H1 (cell line): ENCODE data around the gene REPIN1. TPM values are rescaled to one million over a fixed set of nuclear protein-coding genes. Genes with fewer than 3 reads are reported as not detected.

Experiments
- CTCF ChIA-PET: fragments of 300-600 bp; sonication (Branson Sonifier 250); formaldehyde crosslinking; loops from one replicate; lab custom pipeline; 2021; ENCODE audit not compliant: partially characterized antibody; lab: Charles Lee
- POLR2A ChIA-PET: fragments of 300-600 bp; sonication (Branson Sonifier 250); formaldehyde crosslinking; loops from one replicate; lab custom pipeline; 2021; ENCODE audit warnings: inconsistent platforms; ENCODE audit not compliant: partially characterized antibody; lab: Charles Lee
- DNase-seq, 2 experiments: peaks; one replicate each; pipeline versions ENCODE4 v3.0.0 to v3.0.0-alpha.2; 2010 to 2022; ENCODE audit warnings: low spot score in 2 of 2, low read depth in 1 of 2, mixed read lengths in 1 of 2
- FAIRE-seq: peaks from 2 replicates; lab custom pipeline; 2011; peaks lifted over from hg19 to GRCh38; lab: Jason Lieb, UNC
- H2AFZ ChIP-seq: 2 replicates; pipeline ENCODE4 v1.8.1; 2012; ENCODE audit warnings: low read length, inconsistent platforms
- H2AK5ac ChIP-seq: 2 replicates; pipeline ENCODE4 v1.6.1; 2013; ENCODE audit warnings: low read depth, low read length
- H2BK120ac ChIP-seq: replicated peaks from 2 replicates; pipeline ENCODE3; 2013; ENCODE audit warnings: low read depth, low read length, inconsistent platforms
- H2BK12ac ChIP-seq: 2 replicates; pipeline ENCODE4 v1.6.1; 2013; ENCODE audit warnings: low read depth, low read length
- H2BK15ac ChIP-seq: 2 replicates; pipeline ENCODE4 v1.6.1; 2013; ENCODE audit warnings: low read length
- H2BK20ac ChIP-seq: 2 replicates; pipeline ENCODE4 v1.6.1; 2013; ENCODE audit warnings: low read length
- H2BK5ac ChIP-seq: 2 replicates; pipeline ENCODE4 v1.6.1; 2013; ENCODE audit warnings: low read depth, low read length
- H3K14ac ChIP-seq: 2 replicates; pipeline ENCODE4 v1.6.1; 2013; ENCODE audit warnings: inconsistent platforms; ENCODE audit not compliant: insufficient read length
- H3K18ac ChIP-seq: 2 replicates; pipeline ENCODE4 v1.6.1; 2013; ENCODE audit warnings: low read length; ENCODE audit errors: extremely low read depth
- H3K23ac ChIP-seq: 2 replicates; pipeline ENCODE4 v1.6.1; 2013; ENCODE audit warnings: inconsistent platforms; ENCODE audit not compliant: insufficient read length
- H3K23me2 ChIP-seq: 2 replicates; pipeline ENCODE4 v1.6.1; 2013; ENCODE audit warnings: low read depth, low read length
- H3K27ac ChIP-seq: 2 replicates; pipeline ENCODE4 v1.6.1; 2011; ENCODE audit warnings: low read depth, low read length, inconsistent platforms
- H3K27me3 ChIP-seq, 4 experiments: replicated peaks in 1 of 4; 1 replicate in 1 of 4; 2 replicates in 3 of 4; pipeline versions ENCODE4 v1.6.1 to v1.8.1; 2011 to 2013; ENCODE audit warnings: low read length in 3 of 4, mild to moderate bottlenecking in 3 of 4, inconsistent platforms in 2 of 4, mixed read lengths in 2 of 4, moderate library complexity in 1 of 4; ENCODE audit not compliant: control insufficient read depth in 3 of 4, insufficient read depth in 3 of 4; ENCODE audit errors: extremely low read depth in 1 of 4
- H3K36me3 ChIP-seq, 4 experiments: 2 replicates each; pipeline versions ENCODE4 v1.6.1 to v1.8.1; 2011 to 2013; ENCODE audit warnings: mild to moderate bottlenecking in 4 of 4, low read length in 3 of 4, moderate library complexity in 2 of 4, control low read depth in 1 of 4, inconsistent platforms in 1 of 4; ENCODE audit not compliant: insufficient read depth in 4 of 4, control insufficient read depth in 2 of 4
- H3K4ac ChIP-seq: replicated peaks from 2 replicates; pipeline ENCODE3; 2013; ENCODE audit warnings: low read length, low read depth, mixed read lengths, inconsistent platforms; ENCODE audit not compliant: insufficient read length
- H3K4me1 ChIP-seq, 4 experiments: replicated peaks in 1 of 4; 1 replicate in 1 of 4; 2 replicates in 3 of 4; pipeline versions ENCODE4 v1.6.1 to v1.8.1; 2011 to 2013; ENCODE audit warnings: low read length in 3 of 4, inconsistent platforms in 2 of 4, mixed read lengths in 1 of 4; ENCODE audit not compliant: insufficient read depth in 4 of 4, control insufficient read depth in 3 of 4
- H3K4me2 ChIP-seq, 2 experiments: 2 replicates each; pipeline versions ENCODE4 v1.6.1 to v1.8.1; 2011 to 2013; ENCODE audit warnings: low read depth in 2 of 2, low read length in 2 of 2, control low read depth in 1 of 2, inconsistent platforms in 1 of 2, mild to moderate bottlenecking in 1 of 2; ENCODE audit not compliant: insufficient read depth in 1 of 2
- H3K4me3 ChIP-seq, 4 experiments: fragments of 200-600, 300-600 bp in 1 of 4; sonication (generic), shearing (Covaris generic), sonication (Bioruptor Twin) in 1 of 4; 2 replicates each; pipeline versions ENCODE4 v1.5.1 to v1.8.1; 2011 to 2016; ENCODE audit warnings: low read length in 4 of 4, low read depth in 3 of 4, control low read depth in 2 of 4, inconsistent platforms in 2 of 4, mild to moderate bottlenecking in 2 of 4, mixed read lengths in 1 of 4, moderate library complexity in 1 of 4; ENCODE audit not compliant: insufficient read depth in 2 of 4; ENCODE audit errors: extremely low read depth in 1 of 4
- H3K56ac ChIP-seq: replicated peaks from 2 replicates; pipeline ENCODE3; 2013; ENCODE audit warnings: low read depth, mild to moderate bottlenecking, mixed read lengths, low read length, inconsistent platforms; ENCODE audit not compliant: insufficient read length
- H3K79me1 ChIP-seq: 2 replicates; pipeline ENCODE4 v1.6.1; 2013; ENCODE audit warnings: low read depth, low read length, control low read depth
- H3K79me2 ChIP-seq, 2 experiments: 2 replicates each; pipeline versions ENCODE4 v1.6.1 to v1.8.1; 2012 to 2013; ENCODE audit warnings: low read length in 2 of 2, mild to moderate bottlenecking in 2 of 2, inconsistent platforms in 1 of 2; ENCODE audit not compliant: insufficient read depth in 2 of 2, control insufficient read depth in 1 of 2
- H3K9ac ChIP-seq, 4 experiments: replicated peaks in 1 of 4; 1 replicate in 1 of 4; 2 replicates in 3 of 4; pipeline versions ENCODE4 v1.6.1 to v1.8.1; 2011 to 2013; ENCODE audit warnings: low read depth in 3 of 4, low read length in 3 of 4, control low read depth in 2 of 4, mild to moderate bottlenecking in 2 of 4, moderate library complexity in 2 of 4, inconsistent platforms in 1 of 4; ENCODE audit errors: extremely low read depth in 1 of 4
- H3K9me3 ChIP-seq, 2 experiments: 2 replicates each; pipeline versions ENCODE4 v1.6.1 to v1.8.1; 2012 to 2013; ENCODE audit warnings: mild to moderate bottlenecking in 2 of 2, moderate library complexity in 2 of 2, control low read depth in 1 of 2, inconsistent platforms in 1 of 2, low read depth in 1 of 2, low read length in 1 of 2, mixed read lengths in 1 of 2; ENCODE audit not compliant: insufficient read depth in 2 of 2
- H4K20me1 ChIP-seq, 2 experiments: replicated peaks in 1 of 2; 2 replicates each; pipeline versions ENCODE3 to v1.8.1; 2011 to 2013; ENCODE audit warnings: inconsistent platforms in 2 of 2, low read length in 2 of 2, mild to moderate bottlenecking in 1 of 2; ENCODE audit not compliant: insufficient read depth in 2 of 2, control insufficient read depth in 1 of 2
- H4K5ac ChIP-seq: 2 replicates; pipeline ENCODE4 v1.6.1; 2013; ENCODE audit warnings: low read length, low read depth, mixed read lengths, inconsistent platforms; ENCODE audit not compliant: insufficient read length
- H4K8ac ChIP-seq: 2 replicates; pipeline ENCODE4 v1.8.0; 2013; ENCODE audit warnings: mild to moderate bottlenecking, moderate library complexity, low read length, inconsistent platforms; ENCODE audit not compliant: insufficient read depth; ENCODE audit errors: extremely low read depth
- H4K91ac ChIP-seq: replicated peaks from 2 replicates; pipeline ENCODE3; 2013; ENCODE audit warnings: low read length, mixed read lengths, inconsistent platforms; ENCODE audit not compliant: insufficient read length
- CREB1 ChIP-seq: IDR thresholded peaks from 2 replicates; pipeline ENCODE4 v1.6.1; 2012; ENCODE audit warnings: inconsistent platforms
- POLR2A ChIP-seq, 2 experiments: IDR thresholded peaks; 1 replicate in 1 of 2; 2 replicates in 1 of 2; pipeline ENCODE4 v1.6.1; 2011; ENCODE audit warnings: low read depth in 2 of 2, low read length in 2 of 2, mild to moderate bottlenecking in 2 of 2; ENCODE audit errors: control extremely low read depth in 1 of 2
- WGBS, 2 experiments: shearing (Covaris generic) in 1 of 2; methylation state at CpG; one replicate each; pipeline versions ENCODE4 v1.1.6 to v1.1.7; 2013 to 2015; ENCODE audit warnings: low lambda C conversion rate in 2 of 2, mixed read lengths in 2 of 2, inconsistent platforms in 1 of 2, low coverage in 1 of 2, missing lambda C conversion rate in 1 of 2; ENCODE audit not compliant: insufficient replicate concordance in 2 of 2, insufficient coverage in 1 of 2, insufficient read length in 1 of 2; ENCODE audit errors: extremely low coverage in 1 of 2, missing lambda C conversion rate in 1 of 2; 5-methylcytosine and 5-hydroxymethylcytosine counted together
- polyA plus RNA-seq, 7 experiments: library from polyadenylated mRNA; depleted of rRNA in 3 of 7; stranded (reverse) in 5 of 7; unstranded in 2 of 7; fragments of >200 nt in 5 of 7; fragments of 200-250 nt in 2 of 7; gene quantifications; 1 replicate in 5 of 7; 2 replicates in 1 of 7; 4 replicates in 1 of 7; pipeline versions ENCODE4 v1.2.1 to v1.2.3, GENCODE V29; 2011 to 2013; ENCODE audit warnings: missing spikeins in 2 of 7, mixed read lengths in 2 of 7
- total RNA-seq: library from RNA; stranded (reverse); fragmentation: NEBNext Ultra II Directional; extraction: Animal tissue kit (Norgen Biotek cat#: 25700); gene quantifications from 2 replicates; pipeline ENCODE4 v1.2.1, GENCODE V29; 2021

REPIN1 gene
- total and polyA plus RNA-seq, 2 of the 8 experiments (the other 6 are each of a cell fraction or from before 2014, with no cell fraction given), result 98.6 to 125 TPM

DNA sequence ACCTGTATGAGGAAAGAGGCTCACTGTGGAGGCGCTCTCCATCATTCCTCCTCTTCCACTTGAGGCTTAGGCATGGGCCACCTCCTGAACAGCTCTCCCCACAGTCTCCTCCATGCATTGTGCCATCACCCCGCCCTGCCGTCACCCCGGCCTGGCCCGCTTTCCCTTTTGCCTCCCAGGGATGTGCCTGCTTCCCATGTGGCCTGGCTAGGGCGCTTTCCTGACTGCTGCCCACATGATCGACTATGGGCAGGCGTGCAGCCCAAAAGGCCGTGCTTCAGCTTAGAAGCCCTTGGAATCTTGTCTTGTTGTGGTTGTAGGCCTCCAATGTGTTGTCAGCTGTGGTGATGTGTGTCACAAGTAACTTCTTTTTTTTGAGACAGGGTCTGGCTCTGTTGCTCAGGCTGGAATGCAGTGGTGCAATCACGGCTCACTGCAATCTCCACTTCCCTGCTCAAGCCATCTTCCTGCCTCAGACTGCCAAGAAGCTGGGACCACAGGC is 43.5 kb upstream of the REPIN1 start:
- Histone ChIP-seq H3K4ac (no peak overlapping the region), H2BK20ac (no peak overlapping the region), H3K9me3 (no peaks in the 10 kb centered on the region), H3K4me2 (peak overlapping the region in 1 of 2 experiments; percentile 84; a peak in 1 of 4 replicates), H3K4me3 (no peak overlapping the region), H2AK5ac (peak overlapping the region; percentile 54; the same call in 1 of the 2 replicates), H3K9ac (no peak overlapping the region), H3K18ac (no peak overlapping the region), H3K27me3 (peaks cover 0 to 2% (median 0%) of the 10 kb centered on the region in 4 experiments; a peak in 3 of 7 replicates), H3K4me1 (peaks cover 16 to 27% (median 24%) of the 10 kb centered on the region in 4 experiments), H3K79me1 (peaks cover 2% of the 10 kb centered on the region; the same call in 1 of the 2 replicates), H3K79me2 (peaks cover 0 to 15% of the 10 kb centered on the region in 2 experiments; a peak in 1 of 4 replicates), H3K56ac (no peak overlapping the region), H3K23me2 (0 out of 2 replicates have a peak, but pooled peaks cover 1% of the 10 kb centered on the region), H2BK120ac (no peak overlapping the region), H4K8ac (no peak overlapping the region), H3K14ac (no peak overlapping the region), H4K91ac (no peak overlapping the region), H2AFZ (no peak overlapping the region), H2BK15ac (no peak overlapping the region), H2BK5ac (no peak overlapping the region), H3K23ac (no peak overlapping the region), H3K36me3 (peaks cover 3 to 6% (median 6%) of the 10 kb centered on the region in 4 experiments; a peak in 4 of 8 replicates), H3K27ac (no peak overlapping the region), H4K5ac (no peak overlapping the region), H4K20me1 (no peaks in the 10 kb centered on the region), H2BK12ac (peak overlapping the region; percentile 44; the same call in 1 of the 2 replicates)
- FAIRE-seq (no peak), DNase-seq (no peak)
- WGBS, 2 experiments, result 95% methylated on average over 10 of the region's 10 CpGs; no CpG with 5 or more reads in 1 of the 2 experiments
- CTCF ChIA-PET, result interaction anchor here (0.6 to 1.3 kb wide), 4 partner anchors 10 to 81 kb away, joined by 3 read pairs; no protein-coding TSS in a partner anchor
- TF ChIP-seq CREB1 (no peak), POLR2A (IDR thresholded peaks at IDR 0.05; ENCODE audit: control extremely low read depth in 1 of 2, low read depth in 2 of 2, low read length in 2 of 2) (no peak)
- POLR2A ChIA-PET, result interaction anchor here (1.0 to 2.8 kb wide), 2 partner anchors 11 to 58 kb away, joined by 3 to 12 read pairs; no protein-coding TSS in a partner anchor
